Gastroesophageal sphincter (tissue), 3 donors: ENCODE measurements around the gene TBC1D14.

Experiments used
- EP300 ChIP-seq: sonication (generic); formaldehyde crosslinking; IDR thresholded peaks from one replicate; pipeline ENCODE4 v1.6.1; 2017; ENCODE audit warnings: antibody characterized with exemption, mild to moderate bottlenecking
- POLR2AphosphoS5 ChIP-seq: sonication (generic); formaldehyde crosslinking; IDR thresholded peaks from one replicate; pipeline ENCODE4 v1.6.1; 2017; ENCODE audit warnings: antibody characterized with exemption
- TF ChIP-seq, protein P1 (sequence below), 4 experiments: fragments of 200-600 bp in 2 of 4; fragments of 450-650 bp in 2 of 4; sonication (generic) in 1 of 4; IDR thresholded peaks; one replicate each; pipeline ENCODE4 v1.5.1; 2017 to 2019; ENCODE audit warnings: antibody characterized with exemption in 4 of 4, mild to moderate bottlenecking in 2 of 4, moderate library complexity in 2 of 4

DNA sequence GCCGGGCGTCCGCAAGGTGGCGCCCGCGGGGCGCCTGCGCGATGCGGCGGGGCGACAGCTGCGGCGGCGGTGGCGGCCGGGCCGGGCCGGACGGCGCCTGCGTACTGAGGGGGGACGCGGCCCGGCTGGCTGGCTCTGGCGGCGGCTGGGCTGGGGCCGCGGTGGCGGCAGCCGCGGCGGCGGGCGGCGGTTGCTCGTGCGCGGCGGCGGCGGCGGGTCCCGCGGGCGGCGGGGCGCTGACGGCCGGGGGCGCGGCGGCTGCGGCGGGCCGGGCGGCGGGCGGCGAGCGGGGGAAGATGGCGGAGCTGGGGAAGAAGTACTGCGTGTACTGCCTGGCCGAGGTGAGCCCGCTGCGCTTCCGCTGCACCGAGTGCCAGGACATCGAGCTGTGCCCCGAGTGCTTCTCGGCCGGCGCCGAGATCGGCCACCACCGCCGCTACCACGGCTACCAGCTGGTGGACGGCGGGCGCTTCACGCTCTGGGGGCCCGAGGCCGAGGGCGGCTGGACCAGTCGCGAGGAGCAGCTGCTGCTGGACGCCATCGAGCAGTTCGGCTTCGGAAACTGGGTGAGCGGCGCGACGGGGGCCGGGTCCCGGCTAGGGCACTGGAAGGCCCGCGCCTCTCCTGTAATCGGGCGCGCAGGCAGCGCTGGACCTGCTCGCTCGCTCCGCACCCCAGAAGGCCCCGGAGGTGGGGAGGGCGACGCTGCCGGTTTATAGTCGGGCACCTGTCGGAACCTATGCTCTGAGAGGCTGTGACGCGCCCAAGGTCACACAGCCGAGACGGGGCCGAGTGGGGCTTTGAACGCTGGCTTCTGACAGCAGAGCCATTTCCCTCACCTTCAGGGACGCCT lies 133.9 kb downstream of the TBC1D14 start, which contains the start of gene TADA2B:
- TF ChIP-seq, protein P1, sequence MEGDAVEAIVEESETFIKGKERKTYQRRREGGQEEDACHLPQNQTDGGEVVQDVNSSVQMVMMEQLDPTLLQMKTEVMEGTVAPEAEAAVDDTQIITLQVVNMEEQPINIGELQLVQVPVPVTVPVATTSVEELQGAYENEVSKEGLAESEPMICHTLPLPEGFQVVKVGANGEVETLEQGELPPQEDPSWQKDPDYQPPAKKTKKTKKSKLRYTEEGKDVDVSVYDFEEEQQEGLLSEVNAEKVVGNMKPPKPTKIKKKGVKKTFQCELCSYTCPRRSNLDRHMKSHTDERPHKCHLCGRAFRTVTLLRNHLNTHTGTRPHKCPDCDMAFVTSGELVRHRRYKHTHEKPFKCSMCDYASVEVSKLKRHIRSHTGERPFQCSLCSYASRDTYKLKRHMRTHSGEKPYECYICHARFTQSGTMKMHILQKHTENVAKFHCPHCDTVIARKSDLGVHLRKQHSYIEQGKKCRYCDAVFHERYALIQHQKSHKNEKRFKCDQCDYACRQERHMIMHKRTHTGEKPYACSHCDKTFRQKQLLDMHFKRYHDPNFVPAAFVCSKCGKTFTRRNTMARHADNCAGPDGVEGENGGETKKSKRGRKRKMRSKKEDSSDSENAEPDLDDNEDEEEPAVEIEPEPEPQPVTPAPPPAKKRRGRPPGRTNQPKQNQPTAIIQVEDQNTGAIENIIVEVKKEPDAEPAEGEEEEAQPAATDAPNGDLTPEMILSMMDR (IDR thresholded peaks at IDR 0.05), result peak in 1 of 4 experiments; percentile 8
- no peak for TF ChIP-seq POLR2AphosphoS5
- no peak for TF ChIP-seq EP300
